NK-92 (cell line): ENCODE results near the gene MRPL43.

Experiments
- DNase-seq: peaks from one replicate; lab custom pipeline; 2025; ENCODE audit not compliant: unreplicated experiment; lab: John Stamatoyannopoulos, UW

Gene MRPL43

GRCh38 chr10:100968863-100969186, 18.5 kb downstream of the MRPL43 start:
- DNase-seq: no peak

DNA sequence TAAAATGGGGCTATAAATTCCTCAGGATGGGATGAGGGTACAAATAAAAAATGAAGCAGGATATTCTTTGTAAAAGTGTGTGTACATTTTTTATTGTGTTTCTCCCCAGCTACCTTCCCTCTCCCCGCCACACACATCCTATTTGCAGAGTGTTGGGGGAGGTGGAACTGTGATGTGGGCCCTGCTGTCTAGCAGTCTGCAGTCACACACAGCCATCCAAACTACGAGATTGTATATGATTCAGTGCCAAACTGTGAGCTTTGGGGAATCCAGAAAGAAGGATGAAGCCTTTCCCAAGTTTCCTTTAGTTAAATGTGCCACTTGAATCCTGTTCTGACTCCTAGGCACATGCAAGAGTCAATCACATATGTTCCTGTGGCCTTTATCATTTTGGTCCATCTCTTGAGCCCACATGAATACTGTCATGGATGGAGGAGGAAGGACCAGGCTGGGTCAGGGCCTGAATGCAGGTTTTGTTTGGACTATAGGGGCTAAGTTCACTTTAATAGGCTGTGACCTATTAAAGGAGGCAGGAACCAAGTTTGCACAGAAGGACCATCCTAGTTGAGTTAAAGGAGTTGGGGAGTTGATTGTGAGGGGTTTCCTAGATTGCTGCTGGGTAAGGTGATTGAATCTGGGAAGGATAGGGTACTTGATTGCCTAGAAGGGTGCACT, 19.1 kb downstream of the MRPL43 start:
- DNase-seq: no peak

DNA sequence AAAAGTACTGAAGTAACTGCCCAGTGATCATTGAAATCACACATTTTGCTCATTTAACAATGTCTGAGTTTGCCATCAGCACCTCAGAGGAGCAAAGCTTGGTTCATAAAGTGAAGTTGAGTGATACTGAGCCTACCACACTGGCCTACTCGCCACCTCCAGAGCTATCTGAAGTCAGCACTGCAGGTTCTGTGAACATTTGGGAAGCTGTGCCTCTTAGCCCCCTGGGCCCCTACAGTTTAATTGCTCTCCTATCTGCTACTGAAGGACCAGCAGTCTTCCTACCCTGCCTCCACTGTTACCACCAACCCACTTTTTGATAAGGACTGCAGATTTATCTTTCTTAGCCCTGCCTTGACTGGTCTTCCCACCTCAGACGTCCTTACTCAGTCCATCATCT, 20.0 kb downstream of the MRPL43 start:
- DNase-seq: no peak

DNA sequence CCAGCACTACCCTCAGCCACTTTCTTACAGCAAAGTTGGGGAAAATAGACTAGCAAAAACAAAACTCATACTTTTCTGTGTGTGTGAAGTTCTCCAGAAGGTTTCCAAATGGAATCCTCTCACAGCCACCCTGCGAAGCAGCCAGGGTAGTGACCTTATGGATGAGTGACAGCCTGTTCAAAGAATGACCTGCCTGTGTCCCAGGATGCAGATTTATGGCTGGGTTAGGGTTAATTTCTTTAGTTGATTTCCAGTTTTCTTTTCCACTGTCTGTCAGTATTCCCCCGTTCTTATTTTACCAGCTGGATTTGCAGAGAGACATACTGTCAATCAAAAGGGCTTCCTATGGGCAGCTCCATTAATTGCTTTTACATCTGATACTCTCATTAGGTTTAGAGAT, 20.4 kb downstream of the MRPL43 start:
- no peak for DNase-seq

- DNase-seq: no peak
Measured at GRCh38 chr10:100965820-100966219, 21.5 kb downstream of the MRPL43 start.

GRCh38 chr10:100963826-100964225, 23.5 kb downstream of the MRPL43 start:
- no peak for DNase-seq

DNA sequence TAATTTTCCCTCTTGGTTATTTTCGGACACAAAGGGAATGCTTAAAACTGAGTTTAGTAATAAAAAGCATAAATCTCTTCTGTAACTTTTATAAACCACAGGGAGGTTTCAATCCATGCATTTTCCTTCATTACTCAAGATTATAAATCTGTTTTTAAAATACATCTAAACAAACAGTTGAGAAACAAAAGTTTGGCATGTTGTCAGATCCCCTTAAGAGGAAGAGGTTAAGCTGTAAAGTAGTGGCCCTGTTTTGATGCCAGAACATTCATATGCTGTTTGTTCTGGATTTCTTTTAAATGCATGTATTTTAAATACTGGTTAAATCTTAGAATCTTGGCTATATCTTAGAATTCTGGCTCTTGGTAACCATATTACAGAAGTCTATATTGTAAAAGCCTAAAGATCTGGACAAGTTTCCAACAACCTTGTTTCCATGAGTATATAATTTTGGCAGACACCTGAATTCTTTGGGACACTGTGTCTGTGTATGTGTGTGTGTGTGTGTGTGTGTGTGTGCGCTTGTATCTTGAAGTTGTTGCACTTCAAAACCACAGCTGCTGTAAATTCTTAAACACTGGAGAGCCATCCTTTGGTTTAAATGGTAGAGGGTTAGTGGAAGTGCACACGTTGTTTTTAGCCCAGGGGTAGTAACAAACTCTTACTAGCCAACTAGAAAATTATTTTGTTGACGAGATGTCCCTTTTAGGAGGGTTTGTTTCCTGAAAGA, 24.8 kb downstream of the MRPL43 start:
- DNase-seq: no peak

DNA sequence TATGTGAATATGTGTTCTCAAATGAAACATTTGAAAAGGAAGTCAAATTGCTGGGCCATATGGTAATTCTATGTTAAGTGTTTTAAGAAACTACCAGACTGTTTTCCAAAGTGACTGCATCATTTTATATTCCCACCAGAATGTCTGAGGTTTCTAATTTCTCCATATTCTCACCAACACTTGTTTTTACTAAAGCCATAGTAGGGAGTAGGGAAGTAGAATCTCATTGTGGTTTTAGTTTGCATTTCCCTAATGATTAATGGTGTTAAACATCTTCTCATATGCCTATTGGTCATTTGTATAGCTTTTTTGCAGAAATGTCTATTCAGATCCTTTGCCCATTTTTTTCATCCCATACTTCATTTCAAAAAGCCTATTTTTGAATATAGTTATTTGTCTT, 27.0 kb downstream of the MRPL43 start:
- no peak for DNase-seq

DNA sequence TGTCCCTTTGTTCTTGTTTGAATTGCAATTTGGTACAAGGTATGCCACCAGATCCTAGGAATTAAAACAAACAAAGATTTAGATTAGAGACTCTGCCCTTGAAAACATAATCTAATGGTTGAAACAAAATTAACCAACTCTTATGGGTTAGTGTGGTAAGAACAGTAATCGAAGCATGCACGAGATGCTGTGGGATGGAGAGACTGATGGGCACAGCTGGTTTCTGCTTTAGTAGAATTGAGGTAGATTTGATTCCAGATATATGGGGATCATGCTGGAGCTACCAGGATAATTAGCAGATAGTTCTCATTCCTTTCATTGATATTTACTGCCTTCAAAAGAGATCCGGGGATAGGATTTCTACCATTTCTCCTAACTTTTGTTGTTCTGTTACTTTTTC, 38.4 kb downstream of the MRPL43 start:
- DNase-seq: no peak

DNA sequence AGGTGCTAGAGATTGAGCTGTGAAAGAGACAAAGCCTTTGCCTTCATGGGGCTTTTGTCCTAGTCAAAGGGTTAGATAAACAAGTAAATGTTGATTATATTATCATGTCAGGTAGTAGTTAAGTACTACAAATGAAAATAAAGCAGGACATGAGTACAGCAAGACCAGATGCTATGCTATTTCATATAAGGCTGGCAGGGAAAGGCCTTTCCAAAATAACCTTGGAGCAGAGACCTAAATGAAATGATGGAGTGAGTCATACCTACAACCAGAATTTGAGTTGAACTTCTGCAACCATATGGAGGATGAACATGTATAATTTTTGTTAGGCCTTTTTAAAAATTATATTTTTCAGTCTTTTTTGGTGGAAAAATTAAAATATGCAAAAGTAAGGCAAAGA, 41.5 kb downstream of the MRPL43 start:
- no peak for DNase-seq

DNA sequence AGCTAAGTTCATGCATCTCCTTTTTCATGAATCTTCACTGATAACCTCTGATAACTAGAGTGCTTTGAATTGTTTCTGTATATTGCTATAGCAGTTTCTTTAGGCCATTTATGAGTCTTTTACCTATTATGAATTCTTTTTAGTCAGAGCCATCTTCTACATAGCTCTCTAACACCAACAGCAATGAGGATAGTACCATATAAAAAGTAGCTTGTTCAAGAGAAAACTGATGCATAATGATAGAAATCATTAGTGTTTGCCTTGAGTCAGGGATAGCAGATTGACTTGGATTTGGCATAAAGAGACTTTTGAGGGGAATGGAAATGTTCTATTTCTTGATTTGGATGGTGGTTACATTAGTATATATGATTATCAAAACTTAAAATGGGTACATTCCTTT, 43.8 kb downstream of the MRPL43 start:
- DNase-seq: no peak

DNA sequence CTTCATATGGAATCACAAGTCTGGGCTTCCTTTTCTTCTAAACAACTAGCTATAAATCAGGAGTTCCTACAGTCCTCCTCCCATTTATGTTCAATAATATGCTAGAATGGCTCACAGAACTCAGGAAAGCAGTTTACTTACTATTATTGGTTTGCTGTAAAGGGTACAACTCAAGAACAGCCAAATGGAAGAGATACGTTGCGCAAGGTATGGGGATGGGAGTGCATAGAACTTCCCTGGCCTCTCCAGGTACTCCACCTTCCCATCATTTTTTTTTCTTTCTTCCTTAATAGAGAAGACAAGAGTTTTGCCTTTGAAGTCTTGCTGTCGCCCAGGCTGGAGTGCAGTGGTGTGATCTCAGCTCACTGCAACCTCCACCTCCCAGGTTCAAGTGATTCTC, 45.1 kb downstream of the MRPL43 start:
- no peak for DNase-seq

DNA sequence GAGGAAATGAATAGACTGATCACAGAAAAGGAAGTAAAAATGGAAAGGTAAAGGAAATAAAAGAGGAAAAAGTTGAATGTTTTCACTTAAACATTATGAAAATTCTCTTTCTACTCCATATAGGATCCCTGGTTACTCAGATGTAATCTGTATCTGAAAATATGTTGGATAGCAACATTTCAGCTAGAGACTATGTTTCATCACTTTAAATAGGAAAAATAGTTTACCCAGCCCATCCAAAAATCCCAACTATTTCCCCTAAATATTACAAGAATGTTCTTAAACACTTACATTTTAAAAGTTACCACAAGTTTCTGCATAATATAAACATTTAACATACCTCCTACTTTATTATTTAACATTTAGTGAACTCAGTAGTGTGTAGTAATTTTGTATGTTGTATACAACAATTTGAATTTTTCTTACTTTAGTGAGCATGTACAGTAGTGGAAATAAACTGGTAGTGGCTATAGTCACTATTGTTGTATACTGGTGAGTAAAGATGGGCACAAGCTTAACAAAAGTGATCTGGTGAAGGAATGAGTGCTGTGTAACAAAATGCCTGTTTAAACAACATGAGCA, 47.4 kb downstream of the MRPL43 start:
- no peak for DNase-seq
